ENCODE measurements around the gene LLGL2. TPM values are rescaled to one million over a fixed set of nuclear protein-coding genes. Genes with fewer than 3 reads are reported as not detected.
"Not testable (repeated sequence)": the region's sequence is repeated elsewhere in the genome, so short reads cannot be mapped to it uniquely, and the experiment has no call there.

Gene LLGL2
- total and polyA plus RNA-seq, 8 donors: 72.3 to 565 (median 174) TPM

GRCh38 chr17:75516619-75517296 lies 8.7 kb upstream of the LLGL2 start:
- H3K9me3 ChIP-seq: no peaks in the 10 kb centered on the region
- peak overlapping the region; percentile 71 to 94 (median 81) for H3K27ac ChIP-seq
- peaks cover 45 to 72% (median 56%) of the 10 kb centered on the region in 4 donors for H3K4me1 ChIP-seq
- peaks cover 0 to 9% (median 0%) of the 10 kb centered on the region in 3 donors for H3K27me3 ChIP-seq
- TF ChIP-seq EP300 (IDR thresholded peaks at IDR 0.05) (no peak), POLR2AphosphoS5 (IDR thresholded peaks at IDR 0.05) (no peak), CTCF (IDR thresholded peaks at IDR 0.05) (no peak), POLR2A (IDR thresholded peaks at IDR 0.05) (no peak)
- DNase-seq: peak in 1 of 2 donors; percentile 72
- peaks cover 8 to 30% (median 26%) of the 10 kb centered on the region in 4 donors for H3K36me3 ChIP-seq
- WGBS, 5 donors: 0 to 1% (median 1%) methylated on average over 29 to 55 of the region's 65 CpGs
- intact Hi-C loops (cut with DNase I; ENCODE audit: low total_unique reads): no loop called here
- H3K4me3 ChIP-seq: peak overlapping the region; percentile 75 to 98 (median 90)

GRCh38 chr17:75517297-75517865 lies 8.1 kb upstream of the LLGL2 start:
- peaks cover 12 to 36% (median 32%) of the 10 kb centered on the region in 4 donors for H3K36me3 ChIP-seq
- intact Hi-C loops (cut with DNase I; ENCODE audit: low total_unique reads): no loop called here
- H3K4me1 ChIP-seq: peaks cover 38 to 65% (median 50%) of the 10 kb centered on the region in 4 donors
- peak in 1 of 2 donors; percentile 42 for DNase-seq
- peak in 3 of 7 experiments; percentile 6 to 23 (median 12) for TF ChIP-seq CTCF (IDR thresholded peaks at IDR 0.05)
- TF ChIP-seq POLR2A (IDR thresholded peaks at IDR 0.05): no peak
- 13 to 23% (median 19%) methylated on average over 10 of the region's 10 CpGs for WGBS, 5 donors
- H3K27ac ChIP-seq: peak overlapping the region; percentile 71 to 94 (median 81)
- peak overlapping the region; percentile 75 to 98 (median 90) for H3K4me3 ChIP-seq
- H3K9me3 ChIP-seq: no peaks in the 10 kb centered on the region
- peaks cover 0 to 9% (median 0%) of the 10 kb centered on the region in 3 donors for H3K27me3 ChIP-seq

- H3K27me3 ChIP-seq: peaks cover 0 to 9% (median 0%) of the 10 kb centered on the region in 3 donors
- H3K4me1 ChIP-seq: peaks cover 30 to 57% (median 42%) of the 10 kb centered on the region in 4 donors
- no peak for DNase-seq
- TF ChIP-seq CTCF (IDR thresholded peaks at IDR 0.05) (no peak), POLR2A (IDR thresholded peaks at IDR 0.05) (no peak), POLR2AphosphoS5 (IDR thresholded peaks at IDR 0.05) (no peak), EP300 (IDR thresholded peaks at IDR 0.05) (no peak)
- no peaks in the 10 kb centered on the region for H3K9me3 ChIP-seq
- intact Hi-C loops (cut with DNase I; ENCODE audit: low total_unique reads): no loop called here
- 42 to 66% (median 57%) methylated on average over 3 of the region's 3 CpGs for WGBS, 5 donors
- peaks cover 12 to 44% (median 33%) of the 10 kb centered on the region in 4 donors for H3K36me3 ChIP-seq
- peak overlapping the region in 1 of 4 donors; percentile 90 for H3K4me3 ChIP-seq
- H3K27ac ChIP-seq: peak overlapping the region in 4 of 5 donors; percentile 72 to 94 (median 87)
Measured at GRCh38 chr17:75518201-75518600, 7.3 kb upstream of the LLGL2 start.

- Histone ChIP-seq H3K4me3 (no peak overlapping the region), H3K27me3 (peaks cover 0 to 9% (median 0%) of the 10 kb centered on the region in 3 donors), H3K4me1 (peaks cover 22 to 54% (median 35%) of the 10 kb centered on the region in 4 donors), H3K27ac (peak overlapping the region in 3 of 5 donors; percentile 27 to 93 (median 72)), H3K9me3 (no peaks in the 10 kb centered on the region), H3K36me3 (peaks cover 12 to 47% (median 37%) of the 10 kb centered on the region in 4 donors)
- 79 to 95% (median 92%) methylated on average over 9 of the region's 9 CpGs for WGBS, 5 donors
- intact Hi-C loops (cut with DNase I; ENCODE audit: low total_unique reads): no loop called here
- no peak for DNase-seq
- TF ChIP-seq POLR2AphosphoS5 (IDR thresholded peaks at IDR 0.05): no peak
- no peak for TF ChIP-seq EP300 (IDR thresholded peaks at IDR 0.05)
- TF ChIP-seq CTCF (IDR thresholded peaks at IDR 0.05): no peak
- no peak for TF ChIP-seq POLR2A (IDR thresholded peaks at IDR 0.05)
Measured at GRCh38 chr17:75518983-75519537, 6.4 kb upstream of the LLGL2 start.

- H3K27me3 ChIP-seq; H3K9me3 ChIP-seq; DNase-seq; H3K27ac ChIP-seq; H3K4me3 ChIP-seq; intact Hi-C loops (cut with DNase I; ENCODE audit: low total_unique reads): not testable (repeated sequence)
- H3K36me3 ChIP-seq: peaks cover 12 to 49% (median 37%) of the 10 kb centered on the region in 4 donors
- peaks cover 24 to 54% (median 35%) of the 10 kb centered on the region in 4 donors for H3K4me1 ChIP-seq
- 88 to 97% (median 92%) methylated on average over 8 of the region's 8 CpGs for WGBS, 5 donors
Measured at GRCh38 chr17:75520413-75520812, 5.1 kb upstream of the LLGL2 start.

Data from stomach (tissue), 9 donors.